GM18951 (cell line): ENCODE data around the gene PDE4DIP.
"Not testable (repeated sequence)": the region's sequence is repeated elsewhere in the genome, so short reads cannot be mapped to it uniquely, and the experiment has no call there.

ENCODE experiments used
- in situ Hi-C: fragments of 300-500 bp; cut with MboI; formaldehyde crosslinking; loops from one replicate; pipeline ENCODE4 v1.12.0; 2022; ENCODE audit warnings: low sequenced_read_pairs, mixed read lengths, inconsistent platforms; ENCODE audit not compliant: unreplicated experiment

The PDE4DIP gene

DNA sequence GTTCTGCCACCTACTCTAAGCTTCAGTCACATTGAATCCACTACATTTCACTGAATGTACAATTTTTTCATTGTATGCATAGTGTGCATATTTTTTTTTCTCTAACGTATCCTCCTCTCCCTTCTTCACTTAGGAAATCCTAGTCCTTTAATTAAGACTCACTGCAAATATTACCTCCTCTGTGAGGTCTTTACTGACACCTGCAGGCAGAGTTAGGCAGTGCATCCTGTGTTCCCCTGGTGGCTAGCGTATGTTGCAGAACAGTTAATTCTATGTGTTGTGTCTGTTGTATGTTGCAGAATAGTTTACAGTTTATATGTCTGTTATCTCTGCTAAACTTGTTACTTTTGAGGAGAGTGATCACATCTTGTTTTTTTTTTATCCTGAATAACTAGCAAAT is 121.9 kb downstream of the PDE4DIP start:
- in situ Hi-C loops, result not testable (repeated sequence)

GRCh38 chr1:148967580-148967979 is 123.4 kb downstream of the PDE4DIP start:
- in situ Hi-C loops, result not testable (repeated sequence)

GRCh38 chr1:148968682-148969081 is 124.5 kb downstream of the PDE4DIP start:
- in situ Hi-C loops, result not testable (repeated sequence)

DNA sequence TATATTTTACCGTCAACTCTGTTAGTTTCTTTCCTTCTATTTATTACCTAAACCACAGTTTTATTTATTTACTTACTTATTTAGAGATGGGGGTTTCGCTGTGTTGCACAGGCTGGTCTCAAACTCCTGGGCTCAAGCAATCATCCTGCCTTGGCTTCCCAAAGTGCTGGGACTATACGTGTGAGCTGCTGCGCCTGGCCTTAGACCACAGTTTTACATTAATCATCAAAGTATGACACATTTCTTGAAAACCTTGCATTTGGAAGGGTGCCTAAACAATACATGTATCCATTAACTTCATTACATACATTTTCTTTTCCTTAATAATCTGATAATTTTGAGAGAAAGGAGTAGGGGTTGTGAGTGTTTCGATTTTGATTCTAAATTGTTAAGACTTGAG is 124.9 kb downstream of the PDE4DIP start:
- in situ Hi-C loops, result not testable (repeated sequence)

- in situ Hi-C loops, result not testable (repeated sequence)
Measured at GRCh38 chr1:148975453-148975852, 131.2 kb downstream of the PDE4DIP start.

- in situ Hi-C loops, result not testable (repeated sequence)
Measured at GRCh38 chr1:148975866-148976537, 131.8 kb downstream of the PDE4DIP start.

DNA sequence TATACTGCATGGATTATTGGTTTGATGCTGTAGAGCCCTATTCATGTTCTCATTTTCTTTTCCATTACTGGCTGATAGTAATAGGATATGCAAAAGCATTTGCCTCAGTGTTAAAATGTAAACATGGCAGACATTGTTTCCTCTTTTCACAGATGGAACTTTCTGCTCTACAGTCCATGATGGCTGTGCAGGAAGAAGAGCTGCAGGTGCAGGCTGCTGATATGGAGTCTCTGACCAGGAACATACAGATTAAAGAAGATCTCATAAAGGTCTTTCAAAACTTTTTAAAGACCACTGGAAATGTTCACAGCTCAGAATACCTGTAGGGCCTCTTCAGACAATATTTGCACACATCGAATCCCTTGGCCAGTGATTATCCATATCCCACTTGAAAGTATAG is 133.6 kb downstream of the PDE4DIP start:
- in situ Hi-C loops, result not testable (repeated sequence)

DNA sequence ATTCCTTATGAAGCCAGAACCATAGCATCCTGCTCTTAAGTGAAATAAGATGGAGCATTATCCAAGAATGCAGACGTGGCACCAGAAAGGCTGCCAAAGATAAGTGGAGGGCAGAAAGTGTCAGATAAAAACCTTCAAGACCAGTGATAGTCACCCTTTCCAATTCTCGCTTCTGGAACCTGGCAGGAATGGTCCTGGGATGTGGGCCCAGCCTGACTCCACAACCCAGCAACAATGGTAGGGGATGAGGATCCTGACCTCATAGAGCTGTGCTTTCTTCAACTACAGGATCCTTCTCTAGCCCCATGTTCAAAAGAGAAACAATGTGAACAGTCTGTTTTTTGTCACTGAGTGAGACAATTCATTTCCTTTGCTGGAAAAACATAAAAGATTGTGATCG is 145.2 kb downstream of the PDE4DIP start:
- in situ Hi-C loops, result loop anchor here (10.0 kb wide), 1 partner anchor 1955 kb away; no protein-coding TSS in a partner anchor

DNA sequence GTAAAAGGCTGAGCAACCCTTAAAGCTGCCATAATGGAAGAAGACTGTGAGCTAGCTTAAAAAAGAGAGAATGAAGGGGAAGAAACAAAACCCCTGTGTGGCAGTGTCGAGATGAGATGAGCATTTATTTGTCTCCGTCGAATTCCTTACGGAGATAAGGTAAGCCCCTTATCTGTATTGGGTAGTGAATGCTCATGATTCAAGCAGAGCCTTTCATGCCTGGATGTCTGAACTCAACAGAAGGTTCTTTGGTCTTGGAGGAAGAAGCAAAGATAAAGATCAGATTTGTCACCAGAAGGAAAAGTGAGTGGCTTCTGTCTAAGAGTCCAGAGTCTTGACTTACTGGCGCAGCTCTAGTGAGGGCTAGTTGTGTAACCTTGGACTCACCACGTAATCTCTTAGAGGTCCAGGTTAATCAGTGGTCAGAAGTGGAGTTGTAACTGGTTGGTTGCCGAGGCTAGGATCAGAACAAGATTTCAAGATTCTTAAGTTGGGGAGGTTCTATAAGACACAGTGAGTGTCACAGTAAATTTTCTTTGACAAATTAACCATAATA is 146.1 kb downstream of the PDE4DIP start:
- in situ Hi-C loops, result not testable (repeated sequence)

DNA sequence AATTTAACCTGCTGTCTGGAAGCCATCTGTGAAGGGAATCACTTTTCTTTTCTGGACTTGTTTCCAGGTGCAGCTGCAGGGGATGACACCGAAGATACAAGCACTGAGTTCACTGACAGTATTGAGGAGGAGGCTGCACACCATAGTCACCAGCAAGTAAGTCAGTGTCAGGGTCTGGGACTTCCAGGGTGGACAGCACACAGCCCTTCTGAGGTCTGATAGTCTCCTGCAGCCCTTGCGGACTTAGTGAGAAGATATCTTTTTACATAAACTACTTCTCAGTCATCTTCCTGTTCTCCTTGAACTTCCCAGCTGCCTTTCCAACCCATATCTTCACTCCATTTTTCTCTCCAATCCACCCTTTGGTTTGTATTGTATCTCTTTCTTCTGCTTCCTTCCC is 147.6 kb downstream of the PDE4DIP start:
- in situ Hi-C loops, result not testable (repeated sequence)

DNA sequence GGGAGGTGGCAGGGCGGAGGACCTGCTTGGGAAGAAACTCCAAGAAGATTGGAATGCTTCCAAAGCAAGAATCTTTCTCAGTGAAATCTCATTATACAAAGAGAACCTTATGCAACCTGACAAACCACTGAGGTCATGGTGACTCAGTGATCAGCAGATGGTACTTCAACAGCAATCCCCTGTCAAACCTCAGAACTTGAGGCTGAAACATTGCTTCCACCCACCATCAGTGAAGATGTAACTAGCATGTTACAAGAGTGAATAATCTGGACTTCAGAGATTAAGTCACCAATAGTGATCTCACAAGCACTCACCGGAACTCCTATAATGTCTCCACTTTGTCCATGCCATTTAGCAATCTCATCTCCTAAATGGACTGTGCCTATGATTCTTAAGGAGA is 148.1 kb downstream of the PDE4DIP start:
- in situ Hi-C loops, result not testable (repeated sequence)

DNA sequence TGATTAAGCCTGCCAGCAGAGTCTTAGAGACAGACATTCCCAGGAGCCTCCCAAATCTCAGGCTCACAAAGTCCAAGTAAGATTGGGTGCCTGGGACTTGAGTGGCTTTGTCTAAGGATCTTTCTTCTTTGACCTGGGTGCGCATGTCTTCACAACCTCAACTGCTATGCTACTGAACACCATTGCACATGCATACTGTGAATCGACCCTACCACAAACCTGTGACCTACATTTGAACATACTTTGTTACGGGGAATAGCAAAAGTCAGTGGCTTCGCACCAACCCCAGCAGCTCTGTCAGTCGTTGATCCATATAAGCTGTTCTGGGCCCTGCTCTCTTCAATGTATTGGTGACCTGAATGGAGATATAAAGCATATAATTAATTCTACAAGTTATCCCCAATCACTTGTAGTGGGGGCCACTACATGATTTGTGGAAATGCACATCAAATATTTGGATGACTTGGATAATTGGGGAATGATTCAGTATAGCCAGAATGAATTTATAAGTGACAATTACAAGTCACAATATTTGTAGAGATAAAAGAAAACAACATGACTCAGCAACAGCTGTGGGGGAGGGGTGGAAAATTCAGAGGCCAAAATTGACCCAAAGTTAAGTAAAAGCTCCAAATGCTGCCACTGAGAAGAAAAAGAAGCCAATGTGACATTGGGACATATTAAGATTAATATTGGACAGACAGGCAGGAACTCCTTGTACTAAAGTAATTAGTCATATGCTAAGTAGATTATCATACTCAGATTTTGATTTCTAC is 152.4 kb downstream of the PDE4DIP start:
- in situ Hi-C loops, result not testable (repeated sequence)

DNA sequence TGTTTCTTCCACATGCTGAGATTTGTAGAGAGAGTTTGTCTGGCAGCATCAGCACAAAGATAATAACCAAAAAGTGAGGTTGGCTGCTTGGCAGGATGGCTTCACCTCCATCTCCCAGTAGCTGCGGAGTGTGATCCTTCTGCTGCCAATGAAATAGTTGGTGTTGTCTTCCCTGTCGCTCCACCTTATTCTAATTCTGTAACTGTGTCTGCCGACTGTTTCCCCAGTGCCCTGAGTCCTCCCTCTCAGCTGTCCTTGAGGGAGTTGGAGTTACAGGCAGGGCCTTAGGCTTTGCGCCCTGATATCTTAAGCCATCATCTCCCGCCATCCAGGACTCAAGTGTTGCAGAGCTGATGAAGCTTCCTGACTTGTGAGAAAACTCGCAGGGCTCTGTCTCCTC is 153.2 kb downstream of the PDE4DIP start:
- in situ Hi-C loops, result not testable (repeated sequence)

GRCh38 chr1:149002664-149003063 is 158.4 kb downstream of the PDE4DIP start:
- in situ Hi-C loops, result not testable (repeated sequence)

DNA sequence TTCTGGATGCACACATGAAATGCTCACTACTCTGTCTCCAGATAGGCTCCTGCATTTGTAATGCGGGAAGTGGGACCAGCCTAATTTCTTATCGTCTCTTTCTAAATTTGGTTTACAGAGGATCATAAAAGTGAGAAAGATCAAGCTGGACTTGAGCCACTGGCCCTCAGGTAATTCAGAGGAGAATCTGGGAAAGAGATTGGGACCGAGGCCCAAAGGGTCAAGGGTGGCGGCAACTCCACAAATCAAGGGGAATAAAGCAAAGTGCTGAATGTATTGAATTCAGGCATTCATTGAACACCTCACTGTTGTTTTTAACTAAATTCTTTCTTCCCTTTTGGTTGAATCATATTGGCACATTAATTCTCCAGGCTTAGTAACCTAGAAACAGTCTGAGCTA is 164.1 kb downstream of the PDE4DIP start:
- in situ Hi-C loops, result not testable (repeated sequence)

DNA sequence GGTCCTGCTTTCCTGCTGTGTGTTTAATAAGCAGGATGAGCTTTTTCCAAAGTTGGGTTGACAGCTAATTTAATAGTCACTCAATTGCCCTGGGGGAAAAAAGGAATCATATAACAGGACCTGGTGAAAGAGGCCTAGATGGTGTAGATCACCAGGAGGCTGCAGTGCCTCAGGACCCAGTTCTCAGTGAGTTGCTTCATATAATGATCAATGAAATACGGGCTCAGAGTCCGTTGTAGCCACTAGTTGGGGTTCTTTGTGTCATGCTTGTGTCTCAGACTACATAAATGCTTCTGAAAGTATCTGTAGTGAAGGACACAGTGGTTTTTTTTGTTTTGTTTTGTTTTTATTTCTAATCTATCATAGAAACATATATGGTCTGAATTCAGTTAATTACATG is 164.5 kb downstream of the PDE4DIP start:
- in situ Hi-C loops, result not testable (repeated sequence)

GRCh38 chr1:149009761-149010160 is 165.5 kb downstream of the PDE4DIP start:
- in situ Hi-C loops, result not testable (repeated sequence)

DNA sequence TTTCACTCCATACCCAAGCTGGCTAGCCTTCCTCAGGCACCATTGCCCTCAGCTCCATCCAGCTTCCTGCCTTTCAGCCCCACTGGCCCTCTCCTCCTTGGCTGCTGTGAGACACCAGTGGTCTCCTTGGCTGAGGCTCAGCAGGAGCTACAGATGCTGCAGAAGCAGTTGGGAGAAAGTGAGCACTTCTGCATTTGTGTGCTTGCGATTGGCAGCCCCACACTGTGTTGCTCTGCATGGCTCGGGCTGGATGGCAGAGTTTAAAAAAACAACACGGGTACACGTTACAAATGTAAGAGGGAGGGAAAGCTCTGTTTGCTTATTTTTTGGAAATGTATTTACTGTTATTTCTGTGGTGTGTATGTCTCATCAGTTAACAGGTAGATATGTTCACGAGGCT is 168.4 kb downstream of the PDE4DIP start:
- in situ Hi-C loops, result not testable (repeated sequence)

GRCh38 chr1:149013513-149013912 is 169.3 kb downstream of the PDE4DIP start:
- in situ Hi-C loops, result not testable (repeated sequence)

DNA sequence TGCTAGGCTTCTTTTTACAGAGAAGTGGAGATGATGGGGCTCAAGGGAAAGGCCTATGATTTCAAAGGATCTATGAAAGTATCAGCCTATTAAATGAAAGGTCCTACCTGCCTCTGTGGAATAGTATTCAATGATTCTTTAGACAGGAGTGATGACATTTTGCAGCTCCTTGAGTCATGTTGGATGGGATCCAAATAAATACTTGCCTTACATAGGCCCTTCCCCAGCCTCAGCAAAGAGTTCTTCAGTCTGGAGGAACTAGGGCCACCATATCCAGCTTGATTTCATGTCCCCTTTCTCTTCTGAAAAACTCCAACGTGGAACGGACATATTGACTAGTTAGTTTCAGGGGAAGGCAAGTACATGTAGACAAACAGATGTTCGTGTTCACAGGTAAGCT is 171.3 kb downstream of the PDE4DIP start:
- in situ Hi-C loops, result not testable (repeated sequence)

GRCh38 chr1:149016626-149017025 is 172.4 kb downstream of the PDE4DIP start:
- in situ Hi-C loops, result not testable (repeated sequence)
